GM18868 (cell line): ENCODE results near the gene CRTC1.

Source experiments
- ATAC-seq: cut with Tn5 transposase; IDR thresholded peaks from one replicate; pipeline ENCODE4 v1.9.1; 2021; ENCODE audit warnings: mild to moderate bottlenecking, moderate library complexity; ENCODE audit not compliant: unreplicated experiment

CRTC1 gene

GRCh38 chr19:18699403-18700054 is 16.0 kb downstream of the CRTC1 start:
- no peak for ATAC-seq

GRCh38 chr19:18700501-18701249 is 17.2 kb downstream of the CRTC1 start:
- peak; percentile 78 for ATAC-seq

- ATAC-seq: peak; percentile 27
Observed at GRCh38 chr19:18701250-18701608, 17.7 kb downstream of the CRTC1 start.

GRCh38 chr19:18704054-18704453 is 20.6 kb downstream of the CRTC1 start:
- ATAC-seq: no peak

GRCh38 chr19:18704971-18705370 is 21.5 kb downstream of the CRTC1 start:
- ATAC-seq: no peak

GRCh38 chr19:18708452-18709231 is 25.2 kb downstream of the CRTC1 start:
- ATAC-seq: no peak

- no peak for ATAC-seq
Observed at GRCh38 chr19:18709546-18709945, 26.1 kb downstream of the CRTC1 start.

- ATAC-seq: no peak
Observed at GRCh38 chr19:18710186-18710585, 26.7 kb downstream of the CRTC1 start.

- ATAC-seq: no peak
Observed at GRCh38 chr19:18710996-18711751, 27.7 kb downstream of the CRTC1 start.

GRCh38 chr19:18711893-18712292 is 28.4 kb downstream of the CRTC1 start:
- ATAC-seq: no peak

GRCh38 chr19:18712981-18713380 is 29.5 kb downstream of the CRTC1 start:
- ATAC-seq: no peak

- no peak for ATAC-seq
Observed at GRCh38 chr19:18713550-18714117, 30.2 kb downstream of the CRTC1 start.

- no peak for ATAC-seq
Observed at GRCh38 chr19:18715416-18715815, 31.9 kb downstream of the CRTC1 start.

GRCh38 chr19:18716857-18717256 is 33.4 kb downstream of the CRTC1 start:
- ATAC-seq: no peak

GRCh38 chr19:18717601-18718000 is 34.1 kb downstream of the CRTC1 start:
- no peak for ATAC-seq

- ATAC-seq: no peak
Observed at GRCh38 chr19:18718015-18718526, 34.6 kb downstream of the CRTC1 start.

- ATAC-seq: no peak
Observed at GRCh38 chr19:18718846-18719458, 35.5 kb downstream of the CRTC1 start.

GRCh38 chr19:18719541-18719940 is 36.1 kb downstream of the CRTC1 start:
- no peak for ATAC-seq

- no peak for ATAC-seq
Observed at GRCh38 chr19:18723871-18724377, 40.4 kb downstream of the CRTC1 start.
